ENCODE measurements around the gene ARID5B. TPM values are rescaled to one million over a fixed set of nuclear protein-coding genes. Genes with fewer than 3 reads are reported as not detected.
A peak's percentile ranks its signal among the peaks of the same experiment; 100 is the strongest.

Gene ARID5B
- total and polyA plus RNA-seq, 5 donors from 2014 or later: 58.1 to 169 (median 64.0) TPM

DNA sequence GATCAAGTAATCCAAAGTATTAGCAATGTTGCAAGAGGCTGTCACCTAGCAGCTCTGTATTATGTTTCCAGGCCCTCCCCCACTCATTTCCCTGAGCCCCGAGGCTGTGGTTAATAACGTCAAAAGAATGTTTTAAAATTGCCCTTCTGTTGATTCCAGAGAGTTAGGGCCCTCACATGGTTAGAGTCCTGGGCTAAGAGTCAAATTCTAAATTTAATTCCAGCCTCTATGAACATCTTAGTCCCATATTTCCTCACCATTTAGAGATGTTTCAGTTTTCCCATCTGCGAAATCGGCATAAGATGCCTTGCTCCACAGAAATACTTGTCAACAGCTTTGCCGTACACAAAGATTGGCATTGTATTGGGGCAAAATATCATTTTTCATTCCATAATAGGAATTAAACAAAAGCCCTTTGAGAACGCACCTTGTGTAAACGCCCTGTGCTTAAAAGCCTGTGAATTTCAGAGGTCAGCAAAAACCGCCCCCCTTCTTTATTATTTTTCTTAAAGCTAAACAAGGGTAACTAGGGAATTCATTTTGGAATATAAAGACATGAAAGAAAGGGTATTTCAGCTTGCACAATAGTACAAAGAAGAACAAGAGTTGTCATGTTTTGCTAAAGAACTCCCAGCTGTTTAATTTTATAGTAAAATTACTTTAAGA is 135.8 kb downstream of the ARID5B start:
- DNase-seq: no peak
- peaks cover 48 to 95% (median 79%) of the 10 kb centered on the region in 4 donors for H3K4me1 Mint-ChIP-seq
- no peaks in the 10 kb centered on the region for H3K9me3 ChIP-seq (ENCODE audit: control insufficient read depth in 2 of 2, low read length in 2 of 2)
- H3K36me3 Mint-ChIP-seq: peaks cover 5% of the 10 kb centered on the region
- peaks cover 61% of the 10 kb centered on the region for H3K4me1 ChIP-seq (ENCODE audit: control insufficient read depth, insufficient read depth, low read length, poor library complexity, severe bottlenecking)
- H3K4me3 Mint-ChIP-seq: peak overlapping the region in 3 of 4 donors; percentile 1 to 19 (median 17)
- H3K27me3 ChIP-seq (ENCODE audit: control insufficient read depth, insufficient read depth, low read length): no peaks in the 10 kb centered on the region
- H3K27me3 Mint-ChIP-seq: no peaks in the 10 kb centered on the region
- H3K9me3 Mint-ChIP-seq: peaks cover 0 to 1% (median 0%) of the 10 kb centered on the region in 7 donors
- H3K27ac Mint-ChIP-seq: peak overlapping the region; percentile 42 to 95 (median 86)
- peak overlapping the region; percentile 17 for H3K4me3 ChIP-seq (ENCODE audit: low read depth, low read length)
- H3K27ac ChIP-seq (ENCODE audit: insufficient read depth, low read length, poor library complexity, severe bottlenecking): peak overlapping the region; percentile 95
- no peak for ATAC-seq (ENCODE audit: low read depth in 2 of 2)
- H3K36me3 ChIP-seq (ENCODE audit: control insufficient read depth, insufficient read depth, low read length): no peaks in the 10 kb centered on the region

DNA sequence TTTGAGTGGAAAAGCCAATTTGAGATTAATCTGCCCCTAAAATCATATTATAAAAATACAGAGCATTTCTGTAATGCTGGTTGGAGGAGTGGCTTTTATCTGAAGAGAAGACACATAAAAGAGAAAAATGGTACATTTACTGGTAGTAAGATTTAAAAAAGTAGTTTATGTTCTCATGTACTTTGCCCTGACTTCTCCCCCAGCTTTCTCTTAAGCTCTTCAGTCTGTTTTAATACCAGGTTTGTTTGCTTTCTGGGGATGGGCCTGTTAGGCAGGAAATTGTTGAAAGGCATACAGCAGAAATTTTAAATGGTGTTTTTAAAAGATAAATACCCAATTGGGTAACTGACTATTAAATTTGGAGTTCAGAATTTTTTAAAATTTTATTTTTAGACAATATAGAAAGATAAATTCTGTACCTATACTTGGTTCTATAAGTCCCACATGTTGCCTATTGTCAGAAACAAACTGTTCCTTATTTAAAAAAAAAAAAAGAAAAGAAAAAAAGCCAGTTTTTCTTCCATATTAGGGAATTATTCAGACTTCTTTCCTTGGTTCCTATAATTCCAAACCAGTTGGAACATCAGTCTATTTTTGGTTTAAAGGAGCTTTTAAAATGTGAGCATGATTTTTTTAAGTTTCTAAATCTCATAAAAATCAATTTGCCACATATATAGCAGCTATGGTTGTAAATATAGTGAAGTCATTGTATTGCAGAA is 136.6 kb downstream of the ARID5B start:
- peaks cover 62% of the 10 kb centered on the region for H3K4me1 ChIP-seq (ENCODE audit: control insufficient read depth, insufficient read depth, low read length, poor library complexity, severe bottlenecking)
- Mint-ChIP-seq H3K36me3 (peaks cover 5% of the 10 kb centered on the region), H3K9me3 (peaks cover 0 to 1% (median 0%) of the 10 kb centered on the region in 7 donors), H3K4me3 (peak overlapping the region; percentile 33 to 82 (median 70)), H3K27ac (peak overlapping the region; percentile 91 to 95 (median 95)), H3K27me3 (no peaks in the 10 kb centered on the region), H3K4me1 (peaks cover 43 to 94% (median 77%) of the 10 kb centered on the region in 4 donors)
- no peaks in the 10 kb centered on the region for H3K27me3 ChIP-seq (ENCODE audit: control insufficient read depth, insufficient read depth, low read length)
- H3K4me3 ChIP-seq (ENCODE audit: low read depth, low read length): peak overlapping the region; percentile 72
- peak overlapping the region; percentile 95 for H3K27ac ChIP-seq (ENCODE audit: insufficient read depth, low read length, poor library complexity, severe bottlenecking)
- DNase-seq (peak in 1 of 3 donors; percentile 69), ATAC-seq (ENCODE audit: low read depth in 2 of 2) (peak; percentile 22 to 28)
- H3K36me3 ChIP-seq (ENCODE audit: control insufficient read depth, insufficient read depth, low read length): no peaks in the 10 kb centered on the region
- H3K9me3 ChIP-seq (ENCODE audit: control insufficient read depth in 2 of 2, low read length in 2 of 2): no peaks in the 10 kb centered on the region

DNA sequence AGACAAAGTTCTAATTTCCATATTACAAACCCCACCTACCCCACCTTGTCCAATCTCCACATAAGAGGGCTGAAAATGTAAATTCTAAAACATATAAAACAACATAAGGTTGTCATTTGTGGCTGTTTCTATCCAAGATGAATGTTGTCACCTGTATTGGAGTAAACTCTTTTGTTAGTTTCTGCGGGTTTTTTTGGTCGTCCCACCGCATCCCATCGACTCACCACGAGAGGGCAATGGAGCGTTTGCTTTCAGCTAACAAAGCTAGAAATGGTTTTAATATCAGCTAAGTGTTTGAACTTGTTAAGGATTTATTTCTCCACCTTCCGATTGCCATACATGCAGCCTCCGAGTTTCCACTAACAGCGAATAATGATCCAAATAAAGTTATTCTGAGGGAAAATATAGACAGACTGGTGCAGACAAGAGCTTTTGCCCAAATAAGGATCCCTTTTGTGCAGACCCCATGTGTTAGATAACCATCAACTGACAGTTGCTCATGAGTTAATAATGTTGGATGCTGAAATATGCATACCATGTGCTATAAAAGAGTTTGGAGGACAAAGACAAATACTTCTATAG is 137.2 kb downstream of the ARID5B start:
- DNase-seq (peak; percentile 62 to 90 (median 82)), ATAC-seq (ENCODE audit: low read depth in 2 of 2) (peak; percentile 58)
- Mint-ChIP-seq H3K27me3 (no peaks in the 10 kb centered on the region), H3K36me3 (peaks cover 5% of the 10 kb centered on the region), H3K4me3 (peak overlapping the region; percentile 61 to 89 (median 81)), H3K9me3 (peaks cover 0 to 1% (median 0%) of the 10 kb centered on the region in 7 donors), H3K27ac (peak overlapping the region; percentile 84 to 91 (median 90)), H3K4me1 (peaks cover 42 to 94% (median 77%) of the 10 kb centered on the region in 4 donors)
- Histone ChIP-seq H3K27ac (ENCODE audit: insufficient read depth, low read length, poor library complexity, severe bottlenecking) (peak overlapping the region; percentile 95), H3K27me3 (ENCODE audit: control insufficient read depth, insufficient read depth, low read length) (no peaks in the 10 kb centered on the region), H3K36me3 (ENCODE audit: control insufficient read depth, insufficient read depth, low read length) (no peaks in the 10 kb centered on the region), H3K9me3 (ENCODE audit: control insufficient read depth in 2 of 2, low read length in 2 of 2) (no peaks in the 10 kb centered on the region), H3K4me3 (ENCODE audit: low read depth, low read length) (peak overlapping the region; percentile 72), H3K4me1 (ENCODE audit: control insufficient read depth, insufficient read depth, low read length, poor library complexity, severe bottlenecking) (peaks cover 69% of the 10 kb centered on the region)

DNA sequence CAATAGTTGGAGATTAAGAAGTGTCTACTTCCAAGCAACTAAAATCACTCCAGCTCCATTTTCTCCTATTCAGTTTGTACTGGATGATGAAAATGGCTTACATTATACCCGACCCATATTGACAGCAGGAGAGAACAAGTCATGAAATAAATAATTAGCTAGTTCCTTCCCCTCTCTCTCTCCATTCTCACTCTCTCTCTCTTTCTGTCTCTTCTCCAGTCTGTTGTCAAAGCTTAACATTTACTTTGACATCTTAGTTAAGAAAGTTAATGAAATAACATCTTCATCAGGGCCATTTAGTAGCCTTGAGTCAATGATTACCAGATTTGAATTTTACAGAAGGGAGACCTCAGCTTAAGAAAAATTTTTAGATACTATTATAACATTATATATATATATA is 138.5 kb downstream of the ARID5B start:
- DNase-seq (no peak), ATAC-seq (ENCODE audit: low read depth in 2 of 2) (no peak)
- no peaks in the 10 kb centered on the region for H3K36me3 ChIP-seq (ENCODE audit: control insufficient read depth, insufficient read depth, low read length)
- peak overlapping the region; percentile 43 to 82 (median 51) for H3K4me3 Mint-ChIP-seq
- H3K27ac ChIP-seq (ENCODE audit: insufficient read depth, low read length, poor library complexity, severe bottlenecking): peak overlapping the region; percentile 95
- H3K36me3 Mint-ChIP-seq: peaks cover 3% of the 10 kb centered on the region
- no peaks in the 10 kb centered on the region for H3K27me3 Mint-ChIP-seq
- peak overlapping the region; percentile 72 for H3K4me3 ChIP-seq (ENCODE audit: low read depth, low read length)
- H3K4me1 ChIP-seq (ENCODE audit: control insufficient read depth, insufficient read depth, low read length, poor library complexity, severe bottlenecking): peaks cover 81% of the 10 kb centered on the region
- H3K27ac Mint-ChIP-seq: peak overlapping the region; percentile 9 to 91 (median 74)
- H3K27me3 ChIP-seq (ENCODE audit: control insufficient read depth, insufficient read depth, low read length): no peaks in the 10 kb centered on the region
- H3K4me1 Mint-ChIP-seq: peaks cover 39 to 94% (median 78%) of the 10 kb centered on the region in 4 donors
- H3K9me3 ChIP-seq (ENCODE audit: control insufficient read depth in 2 of 2, low read length in 2 of 2): no peaks in the 10 kb centered on the region
- peaks cover 0 to 1% (median 0%) of the 10 kb centered on the region in 7 donors for H3K9me3 Mint-ChIP-seq

DNA sequence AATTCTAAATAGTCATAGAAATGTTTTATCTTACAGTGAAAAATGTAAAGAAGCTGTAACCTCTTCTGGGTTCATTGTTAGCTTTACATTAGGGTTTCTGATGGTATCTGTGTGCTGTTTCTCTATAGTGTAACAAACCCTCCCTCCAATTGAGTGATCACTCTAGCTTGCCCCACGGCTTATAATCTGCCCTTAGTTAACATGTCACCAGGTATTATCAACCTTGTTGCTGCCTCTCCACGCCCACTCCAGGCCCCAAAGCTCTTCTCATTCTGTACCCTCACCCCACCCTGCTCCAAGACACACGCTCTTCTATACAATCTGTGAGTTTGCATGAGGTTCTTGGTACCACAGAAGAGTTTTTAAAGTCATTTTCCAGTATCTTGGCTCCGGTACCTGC is 139.4 kb downstream of the ARID5B start:
- peak overlapping the region; percentile 95 for H3K27ac ChIP-seq (ENCODE audit: insufficient read depth, low read length, poor library complexity, severe bottlenecking)
- H3K9me3 ChIP-seq (ENCODE audit: control insufficient read depth in 2 of 2, low read length in 2 of 2): no peaks in the 10 kb centered on the region
- Mint-ChIP-seq H3K27me3 (no peaks in the 10 kb centered on the region), H3K9me3 (peaks cover 0 to 1% (median 0%) of the 10 kb centered on the region in 7 donors), H3K27ac (peak overlapping the region; percentile 91), H3K36me3 (peaks cover 2% of the 10 kb centered on the region), H3K4me1 (peaks cover 45 to 94% (median 78%) of the 10 kb centered on the region in 4 donors), H3K4me3 (peak overlapping the region; percentile 64 to 84 (median 75))
- no peaks in the 10 kb centered on the region for H3K36me3 ChIP-seq (ENCODE audit: control insufficient read depth, insufficient read depth, low read length)
- peak overlapping the region; percentile 55 for H3K4me3 ChIP-seq (ENCODE audit: low read depth, low read length)
- no peaks in the 10 kb centered on the region for H3K27me3 ChIP-seq (ENCODE audit: control insufficient read depth, insufficient read depth, low read length)
- DNase-seq: peak in 1 of 3 donors; percentile 72
- peak; percentile 13 to 14 for ATAC-seq (ENCODE audit: low read depth in 2 of 2)
- H3K4me1 ChIP-seq (ENCODE audit: control insufficient read depth, insufficient read depth, low read length, poor library complexity, severe bottlenecking): peaks cover 91% of the 10 kb centered on the region

DNA sequence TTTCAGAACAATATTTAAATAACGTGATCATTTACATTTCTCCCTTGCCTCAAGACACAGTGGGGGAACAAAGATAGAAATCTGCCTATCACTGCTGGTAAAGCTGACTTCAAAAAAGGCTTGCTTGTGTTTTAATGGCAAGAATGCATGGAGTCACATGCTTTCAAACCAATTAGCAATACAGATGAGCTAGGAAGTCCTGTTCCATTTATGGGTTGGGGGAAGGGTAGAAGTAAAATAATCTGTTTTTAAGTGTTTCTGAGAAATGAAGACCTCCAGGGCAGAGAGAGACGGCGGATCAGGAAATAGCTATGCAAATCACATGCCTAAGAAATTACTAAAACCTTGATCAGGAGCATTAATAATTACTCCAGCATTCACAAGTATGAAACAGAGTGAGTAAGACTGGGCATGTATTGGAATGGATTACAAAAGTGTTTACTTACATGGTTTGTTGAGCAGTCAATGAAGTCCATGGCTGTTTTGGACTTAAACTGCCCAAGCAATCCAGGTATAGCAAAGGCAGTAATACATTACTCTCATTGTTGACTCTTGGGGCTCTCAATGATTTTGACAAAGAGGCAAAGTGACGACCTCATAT is 142.0 kb downstream of the ARID5B start:
- H3K27ac Mint-ChIP-seq: peak overlapping the region; percentile 91 to 95 (median 95)
- peaks cover 0 to 1% (median 0%) of the 10 kb centered on the region in 7 donors for H3K9me3 Mint-ChIP-seq
- peak overlapping the region; percentile 71 to 93 (median 84) for H3K4me3 Mint-ChIP-seq
- H3K36me3 ChIP-seq (ENCODE audit: control insufficient read depth, insufficient read depth, low read length): no peaks in the 10 kb centered on the region
- no peaks in the 10 kb centered on the region for H3K27me3 Mint-ChIP-seq
- peaks cover 58 to 97% (median 86%) of the 10 kb centered on the region in 4 donors for H3K4me1 Mint-ChIP-seq
- peak; percentile 8 to 19 for ATAC-seq (ENCODE audit: low read depth in 2 of 2)
- peak in 1 of 3 donors; percentile 91 for DNase-seq
- H3K4me3 ChIP-seq (ENCODE audit: low read depth, low read length): peak overlapping the region; percentile 74
- peaks cover 97% of the 10 kb centered on the region for H3K4me1 ChIP-seq (ENCODE audit: control insufficient read depth, insufficient read depth, low read length, poor library complexity, severe bottlenecking)
- H3K27me3 ChIP-seq (ENCODE audit: control insufficient read depth, insufficient read depth, low read length): no peaks in the 10 kb centered on the region
- H3K9me3 ChIP-seq (ENCODE audit: control insufficient read depth in 2 of 2, low read length in 2 of 2): no peaks in the 10 kb centered on the region
- H3K27ac ChIP-seq (ENCODE audit: insufficient read depth, low read length, poor library complexity, severe bottlenecking): peak overlapping the region; percentile 95
- peaks cover 3% of the 10 kb centered on the region for H3K36me3 Mint-ChIP-seq

DNA sequence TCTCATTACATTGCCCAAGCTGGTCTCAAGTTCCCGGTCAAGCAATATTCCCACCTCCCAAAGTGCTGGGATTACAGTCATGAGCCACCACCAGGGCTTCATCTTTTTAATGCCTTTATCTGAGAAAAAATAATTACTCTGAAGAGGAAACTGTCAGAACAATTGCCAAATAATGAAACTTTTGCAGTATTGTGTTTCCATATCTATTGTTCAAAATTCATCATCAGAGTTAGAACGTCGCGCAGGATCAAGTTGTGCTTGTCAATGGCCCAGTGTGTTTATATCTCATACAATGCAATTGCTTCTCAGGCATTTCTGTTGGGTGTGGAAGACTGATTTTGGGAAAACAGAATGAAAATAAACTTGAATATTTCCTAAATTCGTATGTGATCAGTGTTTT is 143.1 kb downstream of the ARID5B start:
- no peak for ATAC-seq (ENCODE audit: low read depth in 2 of 2)
- H3K27me3 ChIP-seq (ENCODE audit: control insufficient read depth, insufficient read depth, low read length): no peaks in the 10 kb centered on the region
- H3K36me3 ChIP-seq (ENCODE audit: control insufficient read depth, insufficient read depth, low read length): no peaks in the 10 kb centered on the region
- H3K27ac ChIP-seq (ENCODE audit: insufficient read depth, low read length, poor library complexity, severe bottlenecking): peak overlapping the region; percentile 95
- H3K9me3 ChIP-seq (ENCODE audit: control insufficient read depth in 2 of 2, low read length in 2 of 2): no peaks in the 10 kb centered on the region
- H3K4me1 ChIP-seq (ENCODE audit: control insufficient read depth, insufficient read depth, low read length, poor library complexity, severe bottlenecking): peaks cover 97% of the 10 kb centered on the region
- no peaks in the 10 kb centered on the region for H3K27me3 Mint-ChIP-seq
- peaks cover 0 to 1% (median 0%) of the 10 kb centered on the region in 7 donors for H3K9me3 Mint-ChIP-seq
- H3K36me3 Mint-ChIP-seq: peaks cover 3% of the 10 kb centered on the region
- H3K4me3 ChIP-seq (ENCODE audit: low read depth, low read length): peak overlapping the region; percentile 74
- peak overlapping the region; percentile 95 to 100 (median 95) for H3K27ac Mint-ChIP-seq
- peaks cover 48 to 96% (median 76%) of the 10 kb centered on the region in 4 donors for H3K4me1 Mint-ChIP-seq
- no peak for DNase-seq
- H3K4me3 Mint-ChIP-seq: peak overlapping the region; percentile 71 to 93 (median 82)
